GM12891 (cell line): ENCODE results near the gene CCT2.

Source experiments
- PAX5 ChIP-seq: IDR thresholded peaks from 2 replicates; pipeline ENCODE4 v1.6.1; 2011; ENCODE audit warnings: low read length, moderate library complexity, mild to moderate bottlenecking; ENCODE audit not compliant: insufficient read depth, severe bottlenecking
- POLR2A ChIP-seq: IDR thresholded peaks from 2 replicates; pipeline ENCODE4 v1.6.1; 2011; ENCODE audit warnings: low read depth, low read length, control low read depth
- POLR2AphosphoS5 ChIP-seq: IDR thresholded peaks from 2 replicates; pipeline ENCODE4 v1.6.1; 2011; ENCODE audit warnings: low read depth, low read length, control low read depth
- POU2F2 ChIP-seq: IDR thresholded peaks from 2 replicates; pipeline ENCODE4 v1.6.1; 2011; ENCODE audit warnings: low read depth, mild to moderate bottlenecking, control low read depth, low read length, moderate library complexity
- SPI1 ChIP-seq: IDR thresholded peaks from 2 replicates; pipeline ENCODE4 v1.6.1; 2011; ENCODE audit warnings: low read depth, low read length, control low read depth
- TAF1 ChIP-seq: IDR thresholded peaks from 2 replicates; pipeline ENCODE4 v1.6.1; 2011; ENCODE audit warnings: low read depth, low read length, control low read depth

DNA sequence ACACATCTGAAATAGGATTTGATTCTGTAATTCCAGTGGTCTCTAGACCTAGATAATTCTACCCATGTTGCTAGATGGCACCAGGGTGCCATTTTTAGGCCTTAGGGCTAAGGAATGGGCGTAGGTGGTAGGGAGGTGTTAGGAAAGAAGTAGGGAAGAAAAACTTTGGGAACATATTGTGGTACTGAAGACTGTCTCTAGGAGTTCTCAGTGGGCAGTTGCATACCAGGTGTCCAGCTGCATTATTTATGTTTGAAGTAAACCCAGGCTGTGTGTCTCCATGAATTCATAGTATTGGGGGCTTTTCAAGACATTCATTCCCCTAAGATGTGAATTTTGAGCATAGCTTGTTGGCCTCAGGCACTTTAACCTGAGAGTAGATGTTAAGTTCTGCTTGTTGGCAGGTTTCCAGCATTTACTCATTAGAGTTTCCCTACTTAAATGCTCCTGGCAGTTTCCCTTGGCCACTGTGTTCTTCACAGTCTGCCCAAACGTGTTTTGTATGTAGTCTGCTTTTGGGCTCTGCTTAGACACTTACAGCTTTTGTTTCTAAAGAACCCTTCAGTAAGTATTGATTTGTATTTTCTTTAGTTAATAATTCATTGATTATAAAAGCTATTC is 31.5 kb upstream of the CCT2 start:
- TF ChIP-seq POLR2AphosphoS5 (no peak), POLR2A (no peak), TAF1 (no peak), SPI1 (no peak), POU2F2 (no peak), PAX5 (no peak)
